T-helper 1 cell (primary cell): Measurements from ENCODE around the gene GVQW3.
"Not testable (repeated sequence)": the region's sequence is repeated elsewhere in the genome, so short reads cannot be mapped to it uniquely, and the experiment has no call there.

ENCODE experiments used
- DNase-seq, 5 donors: peaks; one replicate each; pipeline ENCODE4 v3.0.0-alpha.2; 2012 to 2020

Gene GVQW3

GRCh38 chr11:76388408-76388807, 7.3 kb downstream of the GVQW3 start:
- no peak for DNase-seq

GRCh38 chr11:76391021-76391420, 9.9 kb downstream of the GVQW3 start:
- no peak for DNase-seq

- no peak for DNase-seq
Observed at GRCh38 chr11:76391811-76392475, 10.8 kb downstream of the GVQW3 start.

DNA sequence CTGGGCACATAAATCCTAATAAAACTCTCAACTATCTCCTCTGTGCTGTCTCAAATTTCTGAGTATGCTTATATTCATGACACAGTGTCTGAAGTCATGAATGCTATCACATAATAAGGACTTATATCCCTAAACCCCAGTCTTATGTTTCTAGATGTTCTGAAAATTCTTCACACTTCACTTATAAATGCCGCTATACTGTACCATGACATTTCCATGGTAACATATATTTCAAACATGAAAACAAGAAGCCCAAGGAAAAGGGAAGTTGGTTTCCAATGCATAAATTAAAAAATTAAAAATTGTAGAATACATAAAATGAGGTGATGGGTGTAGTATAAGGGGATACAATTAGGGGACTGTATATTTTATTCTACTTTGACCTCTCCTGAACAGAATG, 11.7 kb downstream of the GVQW3 start:
- DNase-seq, result no peak

GRCh38 chr11:76394411-76394810, 13.3 kb downstream of the GVQW3 start:
- DNase-seq, result no peak

DNA sequence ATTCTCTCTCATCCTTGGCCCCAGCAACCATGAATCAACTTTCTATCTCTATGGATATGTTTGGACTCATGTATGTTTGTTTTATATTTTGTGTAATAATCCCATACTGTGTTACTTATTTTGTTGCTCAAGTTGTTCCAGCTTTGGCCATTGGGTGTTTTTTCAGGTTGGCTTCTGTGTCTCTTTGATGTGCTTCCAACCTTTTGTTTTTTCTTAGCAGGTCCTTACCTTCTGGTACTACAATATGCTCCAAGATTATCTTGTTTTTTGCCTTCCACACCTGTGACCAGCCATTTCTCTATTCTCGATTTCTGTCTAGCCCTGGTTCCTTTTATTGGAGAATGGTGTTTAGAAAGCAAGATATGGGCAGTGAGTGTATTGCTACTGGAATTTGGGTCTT, 14.2 kb downstream of the GVQW3 start:
- no peak for DNase-seq

- no peak for DNase-seq
Observed at GRCh38 chr11:76397383-76397782, 16.3 kb downstream of the GVQW3 start.

GRCh38 chr11:76400967-76401366, 19.8 kb downstream of the GVQW3 start:
- no peak for DNase-seq

GRCh38 chr11:76401484-76401883, 20.4 kb downstream of the GVQW3 start:
- DNase-seq, result not testable (repeated sequence)

- DNase-seq, result no peak
Observed at GRCh38 chr11:76406359-76406758, 25.2 kb downstream of the GVQW3 start.

GRCh38 chr11:76408171-76408965, 27.2 kb downstream of the GVQW3 start:
- no peak for DNase-seq

- no peak for DNase-seq
Observed at GRCh38 chr11:76410851-76411357, 29.8 kb downstream of the GVQW3 start.

- no peak for DNase-seq
Observed at GRCh38 chr11:76415073-76415472, 34.0 kb downstream of the GVQW3 start.

DNA sequence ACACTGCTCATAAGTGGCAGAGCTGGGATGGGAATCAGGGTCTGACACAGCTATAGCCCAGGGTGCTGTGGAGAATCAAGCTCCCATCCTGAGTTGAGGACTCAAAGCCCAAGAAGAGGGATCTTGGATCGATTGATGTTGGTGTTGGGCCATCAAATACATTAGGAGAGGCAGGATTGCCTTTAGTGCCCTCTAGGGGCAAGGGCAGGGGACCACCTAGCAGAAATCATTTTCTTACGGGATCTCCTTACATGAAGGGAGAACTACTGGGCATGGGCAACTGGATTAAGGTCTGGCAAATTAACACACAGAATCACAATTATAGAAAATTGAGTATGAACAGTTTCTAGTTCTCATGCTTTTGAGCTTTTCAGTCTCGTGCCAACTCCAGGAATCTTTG, 38.8 kb downstream of the GVQW3 start:
- DNase-seq, result no peak

DNA sequence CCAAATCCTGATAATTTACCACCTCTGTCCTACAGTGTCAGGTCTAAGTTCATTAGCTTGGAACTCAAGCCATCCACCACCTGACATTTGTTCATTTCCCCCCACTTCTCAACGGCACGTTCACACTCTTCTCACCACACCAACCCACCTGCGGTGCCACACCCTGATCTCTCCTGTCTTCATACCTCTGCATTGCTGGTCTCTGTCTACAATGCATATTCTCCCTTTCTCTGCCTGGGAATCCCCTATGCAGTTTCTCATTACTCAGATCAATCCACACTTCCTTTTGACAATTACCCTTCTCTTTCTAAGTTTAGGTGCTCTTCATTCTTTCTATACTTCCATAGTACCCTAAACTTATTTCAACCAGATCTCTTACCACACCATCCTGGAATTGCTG, 43.3 kb downstream of the GVQW3 start:
- peak in 1 of 5 donors; percentile 36 for DNase-seq

- DNase-seq, result no peak
Observed at GRCh38 chr11:76424891-76425290, 43.8 kb downstream of the GVQW3 start.

DNA sequence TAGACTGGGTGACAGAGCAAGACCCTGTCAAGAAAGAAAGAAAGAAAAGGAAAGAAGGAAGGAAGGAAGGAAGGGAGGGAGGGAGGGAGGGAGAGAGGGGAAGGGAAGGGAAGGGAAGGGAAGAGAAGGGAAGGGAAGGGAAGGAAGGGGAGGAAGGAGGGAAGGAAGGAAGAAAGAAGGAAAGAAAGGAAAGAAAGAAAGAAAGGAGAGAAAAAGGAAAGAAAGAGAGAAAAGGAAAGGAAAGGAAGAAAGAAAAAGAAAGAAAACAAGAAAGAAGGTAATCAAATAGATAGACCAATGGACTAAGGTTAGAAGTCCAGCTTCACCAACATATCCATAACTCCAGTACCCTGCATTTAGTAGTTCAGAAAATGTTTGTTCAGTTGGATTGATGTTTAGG, 45.5 kb downstream of the GVQW3 start:
- no peak for DNase-seq

GRCh38 chr11:76436020-76436419, 54.9 kb downstream of the GVQW3 start:
- DNase-seq, result peak in 1 of 5 donors; percentile 5

DNA sequence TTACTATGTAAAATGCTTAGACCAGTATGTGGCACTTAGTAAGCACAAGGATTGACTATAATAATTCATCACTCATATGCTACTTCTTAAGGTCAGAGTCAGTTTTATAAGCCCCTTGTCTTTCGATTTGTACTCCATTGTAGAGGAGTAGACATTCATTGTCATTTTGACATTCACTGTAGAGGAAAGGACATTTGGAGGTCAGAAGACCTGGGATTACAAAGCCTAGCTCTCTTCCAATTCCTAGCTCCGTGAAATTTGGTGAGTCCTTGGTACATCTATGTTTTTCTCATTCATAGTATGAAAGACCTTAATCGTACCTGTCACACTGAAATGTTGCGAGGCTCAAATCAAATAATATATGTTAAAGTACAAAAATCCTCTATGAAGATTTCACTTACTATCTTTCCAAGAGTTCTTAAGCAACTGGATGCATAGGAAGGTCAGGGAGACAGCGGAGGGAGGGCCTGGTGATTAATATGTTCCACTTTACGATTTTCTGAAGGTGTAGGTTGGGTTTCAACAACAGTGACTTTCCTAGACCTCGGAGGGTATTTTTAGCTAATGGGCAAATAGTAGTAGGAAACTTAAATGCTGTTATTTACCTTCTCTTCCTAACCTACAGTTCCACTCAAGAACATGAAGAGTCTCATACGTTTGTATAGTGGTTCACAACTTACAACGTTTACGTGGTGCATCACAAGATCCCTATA, 62.3 kb downstream of the GVQW3 start:
- DNase-seq, result no peak

- no peak for DNase-seq
Observed at GRCh38 chr11:76444065-76444383, 62.9 kb downstream of the GVQW3 start.

GRCh38 chr11:76444384-76445120, 63.4 kb downstream of the GVQW3 start, which contains the start of gene EMSY:
Gene EMSY, plus strand, starts transcription at chr11:76445018. Its CDS starts 1,921 bp downstream, at chr11:76446939.
- peak; percentile 79 to 98 (median 88) for DNase-seq
